DMS79 treated with DMSO at 0.1 percent for 48 hours (cell line): Measurements from ENCODE around the gene RAB8B.

Experiments used
- DNase-seq: peaks from one replicate; lab custom pipeline; 2025; lab: John Stamatoyannopoulos, UW

The RAB8B gene

DNA sequence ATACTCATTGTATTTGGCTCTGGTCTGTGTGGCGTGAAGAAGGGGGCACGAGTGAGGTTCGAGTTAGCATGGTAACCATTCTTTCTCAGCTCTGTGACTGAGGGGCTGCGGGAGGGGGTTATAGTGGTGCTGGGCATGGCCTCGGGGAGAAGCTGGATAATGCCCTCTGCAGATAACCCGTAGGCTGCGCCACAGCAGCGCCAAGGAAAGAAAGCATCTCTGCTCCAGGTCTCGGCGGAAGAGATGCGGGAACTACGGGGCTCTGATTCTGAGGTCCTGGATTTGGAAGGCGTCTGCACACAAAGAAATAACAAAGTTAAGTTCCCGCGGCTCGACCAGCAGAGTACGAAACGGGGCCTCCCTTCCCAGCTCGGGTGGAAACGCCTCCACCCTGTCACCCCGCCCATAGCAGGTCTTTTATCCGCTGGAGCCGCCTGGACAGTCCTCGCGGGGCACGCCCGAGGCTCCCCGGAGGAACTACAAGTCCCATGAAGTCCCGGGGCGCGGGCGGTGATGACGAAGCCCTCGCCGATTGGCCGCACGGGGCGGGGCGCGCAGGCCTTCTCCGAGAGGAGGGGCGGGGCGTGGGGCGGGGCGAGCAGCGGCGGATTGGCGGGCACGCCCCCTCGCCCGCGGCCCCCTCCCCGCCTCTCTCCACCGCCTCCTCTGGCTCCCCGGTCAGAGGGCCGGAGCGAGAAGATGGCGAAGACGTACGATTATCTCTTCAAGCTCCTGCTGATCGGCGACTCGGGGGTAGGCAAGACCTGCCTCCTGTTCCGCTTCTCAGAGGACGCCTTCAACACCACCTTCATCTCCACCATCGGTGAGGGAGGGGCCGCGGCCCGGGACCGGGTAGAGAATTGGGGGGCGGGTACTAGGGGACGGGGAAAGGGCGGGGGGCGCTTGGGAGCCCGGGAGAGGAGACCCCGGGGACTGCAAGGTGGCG lies at the start of gene RAB8B:
RAB8B (plus strand) TSS at position 681 of the 946 bp plus-strand sequence; CDS start at position 700, 19 bp downstream.
- peak; percentile 53 for DNase-seq

DNA sequence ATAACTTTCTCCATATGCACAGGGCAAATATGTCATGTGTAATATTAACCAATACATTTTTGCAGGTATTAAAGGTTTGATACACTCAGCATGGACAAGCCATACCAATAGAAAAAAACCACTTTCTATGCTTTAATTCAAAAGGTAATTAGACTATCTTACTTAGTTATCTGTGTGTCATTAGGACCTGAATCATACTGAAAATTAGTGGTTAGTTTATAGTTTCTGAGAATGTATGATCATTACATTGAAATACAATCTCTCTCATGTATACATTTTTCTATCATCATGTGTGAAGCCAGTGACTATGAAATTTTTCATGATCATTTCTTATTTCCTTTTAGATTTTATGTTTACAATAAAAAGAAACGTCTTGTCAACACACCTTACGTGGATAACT lies 48.5 kb upstream of the RAB8B start:
- no peak for DNase-seq

DNA sequence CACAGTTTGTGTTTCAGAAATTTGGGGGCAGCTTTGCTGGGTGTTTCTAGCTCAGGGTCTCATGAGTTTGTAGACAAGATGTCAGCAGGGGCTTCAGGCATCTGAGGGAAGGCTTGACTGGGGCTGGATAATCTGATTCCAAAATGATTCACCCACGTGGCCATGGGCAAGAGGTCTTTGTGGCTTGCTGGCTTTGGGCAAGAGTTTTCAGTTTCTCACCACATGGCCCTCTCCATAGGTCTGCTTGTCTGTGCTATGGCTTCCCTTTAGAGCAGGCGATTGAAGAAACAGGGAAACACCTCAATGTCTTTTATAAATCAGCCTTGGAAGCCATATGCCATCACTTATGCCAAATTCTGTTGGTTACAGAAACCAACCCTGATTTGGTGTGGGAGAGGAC lies 44.0 kb upstream of the RAB8B start:
- no peak for DNase-seq

DNA sequence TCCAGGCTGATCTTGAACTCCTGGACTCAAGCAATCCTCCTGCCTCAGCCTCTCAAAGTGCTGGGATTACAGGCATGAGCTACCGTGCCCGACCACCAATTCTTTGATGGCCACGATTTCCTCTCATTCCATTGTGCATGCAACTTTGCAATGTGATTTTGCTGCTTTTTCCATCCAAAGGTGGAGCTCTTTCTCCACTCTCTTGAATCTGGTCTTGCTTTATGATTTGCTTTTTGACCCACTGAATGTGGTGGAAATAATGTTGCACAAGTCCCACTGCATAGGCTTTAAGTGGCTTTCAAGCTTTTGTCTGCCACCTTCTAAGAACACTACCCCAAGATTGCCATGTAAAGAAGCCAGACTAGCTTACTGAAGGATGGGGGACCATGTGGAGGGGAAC lies 42.7 kb upstream of the RAB8B start:
- DNase-seq: no peak

DNA sequence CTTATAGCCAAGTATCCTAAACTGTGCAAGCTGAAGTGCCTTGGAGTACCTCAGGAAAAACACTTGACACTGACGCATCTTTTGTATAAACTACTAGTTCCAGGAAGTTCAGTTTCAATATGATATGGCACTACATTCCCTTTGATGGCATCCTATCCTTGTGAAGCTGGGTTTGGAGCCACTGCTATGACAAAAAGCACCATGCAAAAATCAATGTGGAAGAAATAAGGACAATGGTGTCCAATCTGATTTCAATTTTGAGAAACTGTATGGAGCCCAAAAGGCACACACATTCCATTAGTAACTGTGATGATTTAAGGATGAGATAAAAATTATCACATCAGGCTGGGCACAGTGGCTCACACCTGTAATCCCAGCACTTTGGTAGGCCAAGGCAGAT lies 37.7 kb upstream of the RAB8B start:
- no peak for DNase-seq

DNA sequence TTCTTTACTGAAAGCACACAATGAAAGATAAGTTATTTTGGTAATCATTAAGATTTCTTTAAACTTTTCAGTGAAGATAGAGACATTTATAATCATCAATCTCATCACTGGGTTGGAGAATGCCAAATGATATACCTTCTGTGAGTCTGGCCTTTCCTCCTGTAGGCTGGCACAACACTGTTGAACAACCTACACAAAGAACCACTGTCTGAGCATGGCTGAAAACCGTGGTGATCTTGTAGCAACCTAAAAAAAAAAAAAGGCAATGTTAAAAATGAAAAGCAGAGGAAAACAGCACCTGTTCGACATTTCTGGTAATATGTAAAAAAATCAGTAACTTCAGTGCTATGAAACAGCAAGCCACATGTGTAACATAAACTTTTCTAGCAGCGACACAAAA lies 33.9 kb upstream of the RAB8B start:
- DNase-seq: no peak

DNA sequence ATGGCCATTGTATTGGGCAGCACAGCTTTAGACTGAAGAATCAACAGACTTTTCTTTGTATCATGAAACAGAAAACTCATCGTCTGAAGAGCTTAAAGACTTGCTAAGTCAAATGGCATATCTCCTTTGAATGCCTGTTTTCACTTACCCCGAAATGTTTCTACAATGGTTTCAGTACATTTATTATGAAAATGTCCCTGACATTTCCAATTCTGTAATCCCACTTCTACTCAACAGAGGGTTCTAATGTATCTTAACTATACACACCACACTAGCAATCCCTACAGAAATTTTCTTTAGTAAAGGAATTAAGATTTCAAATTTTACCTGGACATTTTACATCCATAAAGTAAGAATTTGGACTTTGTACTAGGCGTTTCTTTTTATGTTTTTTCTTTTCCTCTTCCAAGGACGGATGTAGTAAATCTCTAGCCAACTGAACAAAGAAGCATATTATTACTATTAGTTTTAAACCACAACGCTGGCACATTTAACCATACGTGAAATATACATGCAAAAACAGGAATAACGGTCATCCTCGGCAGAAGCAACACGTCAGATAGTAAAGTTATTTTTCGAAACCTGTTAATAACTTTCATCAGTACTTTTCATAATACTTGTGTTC lies 33.2 kb upstream of the RAB8B start:
- no peak for DNase-seq

DNA sequence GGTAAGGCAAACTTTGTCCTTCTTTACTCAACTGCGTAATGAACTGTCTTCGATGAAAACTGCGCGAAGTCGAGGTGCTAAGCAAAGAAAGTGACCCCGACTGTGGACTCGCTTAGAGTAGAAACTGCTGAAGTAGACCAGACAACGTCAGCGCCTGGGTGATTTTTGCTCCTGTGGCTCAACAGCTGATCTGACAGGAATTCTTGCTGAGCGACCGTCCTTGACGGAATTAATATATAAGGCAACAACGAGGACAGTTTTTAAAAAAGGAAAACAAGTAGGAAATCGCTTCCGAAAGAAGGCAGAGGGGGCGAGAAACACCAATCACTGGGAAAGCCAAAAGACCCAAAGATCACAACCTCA lies 32.7 kb upstream of the RAB8B start:
- DNase-seq: no peak

DNA sequence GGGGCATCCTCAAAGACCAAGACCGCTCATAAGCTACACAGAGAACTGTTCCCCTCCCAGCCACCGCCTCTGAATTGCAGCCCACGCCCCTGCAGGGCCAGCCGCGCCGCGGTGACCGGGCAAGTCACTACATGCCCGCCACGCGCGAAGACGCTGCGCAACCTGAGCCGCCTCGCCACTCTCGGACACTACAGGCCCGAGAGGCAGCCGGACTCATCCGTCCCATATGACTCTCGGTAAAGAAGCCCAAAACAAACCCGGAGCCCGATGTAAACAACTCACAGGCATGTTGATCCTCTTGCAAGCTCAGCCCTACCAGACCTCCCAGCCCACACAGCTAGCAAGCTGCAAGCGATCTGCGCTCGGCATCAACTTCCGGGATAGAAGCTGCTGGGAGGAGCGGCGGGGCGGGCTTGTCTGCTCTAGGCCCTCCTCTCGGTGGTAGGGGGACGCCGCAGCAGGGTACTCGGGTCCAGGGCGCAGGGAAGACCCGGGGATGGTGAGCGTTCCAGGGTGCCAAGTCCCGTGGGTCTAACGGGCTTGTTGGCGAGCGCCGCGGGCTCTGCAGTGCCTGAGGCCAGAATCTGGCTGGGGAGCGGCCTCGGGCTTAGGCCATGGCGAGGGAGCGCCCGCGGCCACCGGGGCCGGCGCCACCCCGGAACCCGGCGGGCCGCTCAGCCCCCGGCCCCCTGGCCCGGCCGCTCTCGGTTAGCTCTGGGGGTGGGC lies 32.1 kb upstream of the RAB8B start, which contains the start of gene RPS27L:
RPS27L (minus strand) TSS at position 360 of the 726 bp plus-strand sequence; CDS start at position 288, 72 bp downstream.
- peak; percentile 49 for DNase-seq

DNA sequence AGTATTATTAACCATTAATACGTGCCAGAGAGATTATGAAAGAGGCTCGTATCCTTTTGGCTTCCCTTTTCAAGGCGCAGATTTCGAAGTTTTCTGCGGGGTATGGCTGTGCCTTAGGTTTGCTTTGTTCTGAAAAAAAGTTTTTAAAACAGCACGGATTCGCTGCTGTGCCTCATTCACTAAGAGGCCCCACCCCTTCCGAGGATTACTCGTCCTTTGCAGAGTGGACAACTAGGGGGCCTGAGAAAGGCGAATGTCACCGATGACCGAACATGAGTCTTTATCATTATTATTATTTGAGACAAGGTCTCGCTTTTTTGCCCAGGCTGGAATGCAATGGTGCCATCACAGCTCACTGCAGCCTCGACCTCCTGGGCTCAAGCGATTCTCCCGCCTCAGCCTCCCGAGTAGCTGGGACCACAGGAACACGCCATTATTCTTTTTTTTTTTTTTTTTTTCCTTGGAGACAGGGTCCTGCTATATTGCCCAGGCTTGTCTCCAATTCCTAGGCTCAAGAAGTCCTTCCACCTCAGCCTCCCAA lies 31.4 kb upstream of the RAB8B start:
- no peak for DNase-seq

DNA sequence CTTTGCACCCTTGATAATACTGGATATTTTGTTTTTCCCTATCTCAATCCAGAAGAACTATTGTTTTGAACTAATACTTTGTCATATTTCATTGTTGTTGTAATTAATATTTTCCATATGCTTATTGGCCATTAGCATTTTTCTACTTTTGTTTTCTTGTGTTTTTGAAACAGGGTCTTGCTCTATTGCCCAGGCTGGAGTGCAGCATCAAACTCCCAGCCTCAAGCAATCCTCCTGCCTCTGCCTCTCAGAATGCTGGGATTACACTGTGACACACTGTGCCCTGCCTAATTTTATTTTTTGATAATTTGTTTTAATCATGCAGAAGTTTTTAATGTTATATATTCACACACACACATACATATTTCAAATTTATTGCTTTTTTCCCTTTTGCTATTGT lies 28.8 kb upstream of the RAB8B start:
- no peak for DNase-seq

DNA sequence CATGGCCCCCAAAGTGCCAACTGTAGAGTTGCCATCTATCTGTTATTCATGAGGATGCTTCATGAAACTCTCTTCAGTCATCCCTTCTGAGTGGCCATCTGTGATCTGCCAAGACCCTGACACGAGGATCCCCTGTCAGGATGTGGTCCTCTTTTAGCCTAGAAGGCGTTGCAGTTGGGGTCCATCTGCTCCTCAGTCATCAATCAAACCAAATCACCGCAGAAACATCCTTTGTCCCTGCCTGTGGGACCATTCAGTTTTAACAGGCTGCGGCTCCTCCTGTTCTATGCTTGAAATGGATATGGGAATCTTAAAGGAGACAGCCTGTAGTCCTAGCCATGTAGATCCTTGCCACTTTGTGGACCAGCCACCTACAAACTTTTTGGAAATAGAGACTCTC lies 26.2 kb upstream of the RAB8B start:
- DNase-seq: no peak

DNA sequence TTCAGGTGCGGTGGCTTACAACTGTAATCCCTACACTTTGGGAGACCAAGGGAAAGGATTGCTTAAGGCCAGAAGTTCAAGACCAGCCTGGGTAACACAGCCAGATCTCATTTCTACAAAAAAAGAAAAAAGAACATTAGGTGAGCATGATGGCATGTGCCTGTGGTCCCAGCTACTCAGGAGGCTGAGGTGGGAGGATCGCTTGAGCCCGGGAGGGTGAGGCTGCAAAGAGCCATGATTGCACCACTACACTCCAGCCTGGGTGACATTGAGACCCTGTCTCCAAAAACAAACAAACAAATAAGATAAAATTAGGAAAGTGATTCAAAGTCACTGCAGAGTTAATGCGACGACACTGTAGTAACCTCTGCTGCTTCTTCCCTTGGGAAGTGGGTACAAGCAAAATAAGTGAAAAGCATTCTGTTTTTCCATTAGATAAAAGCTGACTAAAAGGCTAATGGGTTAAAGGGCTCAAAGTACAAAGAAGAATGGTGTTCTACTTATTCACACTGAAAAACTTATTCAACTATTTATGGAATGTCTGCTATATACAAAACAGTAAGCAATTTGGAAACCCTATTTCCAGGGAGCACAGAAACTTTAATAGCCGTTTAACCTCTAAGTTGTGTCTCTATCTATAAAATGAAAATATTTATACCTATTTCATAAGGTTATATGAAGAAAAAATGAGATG lies 24.1 kb upstream of the RAB8B start:
- no peak for DNase-seq

DNA sequence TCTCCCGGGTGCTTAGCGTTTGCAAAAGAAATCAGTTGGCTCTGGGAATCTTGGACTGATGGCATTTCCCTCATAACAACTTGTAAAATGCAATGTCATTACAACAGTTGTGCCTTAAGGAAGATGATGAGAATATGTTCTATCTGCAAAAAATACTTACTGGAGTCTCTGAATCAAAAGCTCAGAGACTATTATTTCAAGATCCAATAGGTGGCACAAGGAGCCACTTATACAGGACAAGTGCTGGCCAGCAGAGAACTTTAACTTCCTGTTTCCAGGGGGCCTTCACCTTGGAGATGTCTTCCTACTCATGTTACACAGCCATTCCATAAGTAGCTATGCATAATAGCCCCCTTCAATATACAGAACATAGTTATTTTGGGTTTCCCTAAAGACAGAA lies 23.2 kb upstream of the RAB8B start:
- DNase-seq: no peak

DNA sequence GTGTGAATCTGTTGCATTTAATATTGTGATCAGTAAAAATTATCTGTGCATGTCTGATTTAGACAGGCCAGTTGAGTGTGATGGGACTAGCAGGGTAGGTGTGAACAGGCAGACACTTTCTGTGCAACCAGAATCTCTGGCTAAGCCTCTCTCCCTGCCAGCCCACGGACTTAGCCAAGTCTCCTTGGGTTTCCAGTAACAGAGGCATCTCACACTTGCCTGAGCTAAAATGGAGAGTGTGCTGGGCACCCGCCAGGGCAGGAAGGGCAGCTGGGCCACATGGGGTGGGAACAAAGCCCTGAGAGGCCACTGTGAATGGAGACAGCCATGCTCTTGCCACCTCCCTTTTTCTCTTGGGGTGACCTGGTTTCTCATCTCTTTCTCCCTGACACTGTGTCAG lies 19.6 kb upstream of the RAB8B start:
- no peak for DNase-seq

DNA sequence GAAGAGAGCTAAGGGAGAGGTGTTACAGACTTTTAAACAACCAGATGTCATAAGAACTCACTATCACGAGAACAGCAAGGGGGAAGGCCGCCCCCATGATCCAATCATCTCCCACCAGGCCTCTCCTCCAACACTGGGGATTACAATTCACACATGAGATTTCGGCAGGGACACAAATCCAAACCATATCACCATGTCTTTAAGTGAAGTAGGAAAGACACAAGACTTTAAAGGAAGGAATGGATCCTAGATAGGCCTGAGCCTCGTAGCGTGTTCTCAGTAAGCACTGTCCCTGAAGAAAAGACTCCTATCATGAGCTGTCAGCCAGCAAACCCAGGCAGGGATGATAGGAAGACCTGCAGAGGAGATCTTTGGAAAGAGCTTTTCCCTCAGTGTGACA lies 17.0 kb upstream of the RAB8B start:
- DNase-seq: no peak

DNA sequence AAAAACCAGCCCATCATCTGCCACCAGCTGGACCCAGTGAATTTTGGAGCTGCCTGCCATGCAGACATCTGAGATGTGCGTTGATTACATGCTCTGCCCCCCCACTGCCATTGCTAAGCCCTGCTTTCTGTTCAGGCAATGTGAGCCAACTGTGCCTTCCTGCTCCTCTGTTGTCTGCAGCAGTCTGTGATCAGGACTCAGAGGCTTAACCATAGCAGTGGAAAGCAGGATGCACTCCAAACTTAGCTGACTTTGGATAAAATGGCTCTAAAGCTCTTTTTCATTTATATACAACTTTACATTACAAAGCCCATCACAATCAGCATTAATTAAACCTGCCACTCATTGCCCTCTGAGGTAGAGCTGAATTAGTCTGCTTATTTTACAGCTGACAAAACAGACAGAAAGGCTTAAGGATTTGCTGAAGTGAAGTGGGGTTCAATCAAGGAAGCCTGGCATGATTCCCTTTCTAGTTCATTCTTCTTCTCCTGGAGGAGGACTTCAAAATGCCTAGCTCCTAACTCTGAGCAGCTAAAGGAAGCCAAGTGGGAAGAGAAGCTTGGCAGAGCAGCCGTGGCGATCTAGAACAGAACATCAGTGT lies 16.5 kb upstream of the RAB8B start:
- no peak for DNase-seq

DNA sequence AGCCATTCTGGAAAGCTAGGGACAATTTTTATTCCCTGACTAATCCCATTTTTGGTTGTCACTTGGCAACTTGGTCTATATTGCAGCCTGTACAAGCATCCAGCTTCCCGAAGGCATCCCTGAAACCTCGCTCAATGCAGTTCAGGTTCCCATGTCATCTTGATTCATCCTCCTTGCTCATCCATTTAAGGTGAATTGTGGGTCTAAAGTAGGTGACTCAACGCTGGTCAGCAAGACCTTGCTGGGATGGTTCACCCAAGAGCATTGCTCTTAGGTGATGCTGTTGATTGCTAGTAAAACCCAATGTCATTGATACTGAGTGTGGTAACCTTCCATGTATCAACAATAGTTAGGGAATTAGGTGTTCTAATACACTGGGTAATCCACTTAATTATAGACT lies 13.1 kb upstream of the RAB8B start:
- DNase-seq: no peak

DNA sequence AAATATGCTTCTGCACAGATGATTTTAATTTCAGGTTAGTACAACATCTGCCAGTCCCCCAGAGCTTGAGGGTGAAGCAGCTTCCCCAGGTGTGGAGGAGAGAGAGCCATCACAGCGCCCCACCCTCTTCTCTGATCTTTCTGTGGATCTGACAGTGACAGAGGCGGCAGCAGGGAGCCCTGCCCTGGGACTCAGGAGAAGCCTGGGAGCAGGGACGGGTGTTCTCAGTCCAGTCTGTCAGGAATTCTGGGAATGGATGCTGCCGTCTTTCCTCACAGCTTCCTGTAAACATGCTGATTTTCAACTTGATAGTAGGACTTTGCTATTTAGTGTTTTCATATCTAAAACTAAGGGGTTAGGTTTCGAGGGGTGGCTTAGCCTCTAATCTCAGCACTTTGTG lies 11.4 kb upstream of the RAB8B start:
- no peak for DNase-seq

DNA sequence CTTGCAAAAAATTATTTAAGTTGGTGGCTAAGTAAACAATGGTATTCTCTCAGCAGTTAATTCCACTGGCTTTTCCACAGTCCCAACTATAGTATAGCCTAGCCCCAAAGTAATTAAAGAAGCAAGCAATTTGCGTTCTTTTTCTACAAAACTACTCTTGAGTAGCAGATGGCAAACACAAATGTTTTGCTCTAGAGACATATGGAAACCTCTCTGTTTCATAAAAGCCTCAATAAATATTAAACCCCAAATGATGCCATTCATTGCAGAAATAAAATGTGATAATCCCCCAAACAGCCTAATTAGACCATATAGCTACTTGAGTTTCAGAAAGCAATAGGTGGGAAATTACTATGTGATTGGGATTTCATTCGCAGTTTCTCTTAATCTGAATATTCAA lies 8.7 kb upstream of the RAB8B start:
- DNase-seq: no peak

DNA sequence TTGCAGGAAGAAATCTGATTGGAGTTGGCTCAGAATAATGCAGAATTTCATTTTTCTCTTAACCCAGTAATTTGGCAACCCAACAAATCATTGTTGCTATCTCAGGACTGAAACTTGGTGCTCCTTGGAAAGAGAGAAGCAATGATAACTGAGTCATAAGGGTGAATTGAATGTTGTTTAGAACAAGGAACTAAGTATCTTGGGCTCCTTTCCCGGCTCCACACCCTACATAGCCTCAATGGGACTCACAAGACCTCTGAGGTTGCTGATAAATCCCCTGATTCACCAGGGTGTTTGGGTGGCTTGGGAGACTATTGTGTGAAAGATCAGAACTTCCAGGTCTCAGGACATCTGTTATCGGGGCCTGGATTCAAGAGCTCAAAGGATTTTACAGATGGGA lies 7.8 kb upstream of the RAB8B start:
- no peak for DNase-seq

DNA sequence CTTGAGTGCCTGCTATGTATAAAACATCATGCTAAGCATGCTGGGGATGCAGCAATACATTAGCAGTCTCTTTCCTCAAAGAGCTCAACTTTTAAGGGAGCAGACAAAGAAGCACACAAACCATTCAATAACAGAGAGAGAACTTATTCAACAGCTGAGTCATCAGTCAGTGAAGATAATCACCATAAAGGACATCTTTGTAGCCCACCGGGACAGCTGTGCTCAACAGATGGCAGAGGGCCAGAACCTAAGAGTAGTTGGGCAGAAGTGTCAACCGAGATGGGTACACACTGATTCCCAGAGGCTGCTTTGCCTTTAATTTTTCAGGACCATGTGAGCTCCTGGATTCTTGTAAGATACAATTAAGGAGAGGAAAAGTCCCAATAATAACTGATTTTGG lies 4.2 kb upstream of the RAB8B start:
- no peak for DNase-seq
